Fibroblast of villous mesenchyme (primary cell): Measurements from ENCODE around the gene GRB10. TPM values are rescaled to one million over a fixed set of nuclear protein-coding genes. Genes with fewer than 3 reads are reported as not detected.

Experiments used
- DNase-seq: peaks from one replicate; pipeline ENCODE4 v3.0.0-alpha.2; 2010; ENCODE audit warnings: low read depth
- H3K4me3 ChIP-seq: 2 replicates; pipeline ENCODE4 v1.5.1; 2011; ENCODE audit warnings: low read depth, mild to moderate bottlenecking, low read length
- CTCF ChIP-seq: IDR thresholded peaks from 2 replicates; pipeline ENCODE4 v1.5.1; 2012; ENCODE audit warnings: low read depth, mild to moderate bottlenecking, low read length; ENCODE audit not compliant: insufficient read depth
- total RNA-seq: library from RNA; depleted of rRNA; stranded (reverse); fragments of >200 nt; gene quantifications from 2 replicates; pipeline ENCODE4 v1.2.3, GENCODE V29; 2012

GRB10 gene
- total RNA-seq, 1 donor: 23.3 TPM

- no peak for DNase-seq
- TF ChIP-seq CTCF: no peak
- H3K4me3 ChIP-seq: no peak overlapping the region
Measured at GRCh38 chr7:50720295-50720694, 62.4 kb downstream of the GRB10 start.

GRCh38 chr7:50718876-50719275, 63.8 kb downstream of the GRB10 start:
- TF ChIP-seq CTCF: no peak
- no peak for DNase-seq
- no peak overlapping the region for H3K4me3 ChIP-seq

- no peak for TF ChIP-seq CTCF
- no peak overlapping the region for H3K4me3 ChIP-seq
- DNase-seq: no peak
Measured at GRCh38 chr7:50718311-50718710, 64.4 kb downstream of the GRB10 start.

- no peak for DNase-seq
- no peak for TF ChIP-seq CTCF
- no peak overlapping the region for H3K4me3 ChIP-seq
Measured at GRCh38 chr7:50717181-50717580, 65.5 kb downstream of the GRB10 start.

GRCh38 chr7:50714857-50715256, 67.8 kb downstream of the GRB10 start:
- no peak overlapping the region for H3K4me3 ChIP-seq
- DNase-seq: no peak
- no peak for TF ChIP-seq CTCF

GRCh38 chr7:50713123-50713965, 69.4 kb downstream of the GRB10 start:
- no peak for TF ChIP-seq CTCF
- no peak for DNase-seq

More at GRCh38 chr7:50713123-50713965, 69.4 kb downstream of the GRB10 start:
- no peak overlapping the region for H3K4me3 ChIP-seq
